HepG2 (cell line): Measurements from ENCODE around the gene FLAD1. TPM values are rescaled to one million over a fixed set of nuclear protein-coding genes. Genes with fewer than 3 reads are reported as not detected.

Experiments
- AGO1 ChIP-seq: fragments of 200-400 bp; formaldehyde crosslinking; IDR thresholded peaks from 2 replicates; pipeline ENCODE4 v1.6.1; 2017; ENCODE audit warnings: mild to moderate bottlenecking, low read depth, low read length, moderate library complexity; ENCODE audit not compliant: poor library complexity, severe bottlenecking
- CCAR2 ChIP-seq: fragments of 200-400 bp; formaldehyde crosslinking; optimal IDR thresholded peaks from 2 replicates; pipeline ENCODE3; 2018; ENCODE audit warnings: low read depth, mild to moderate bottlenecking, low read length, moderate library complexity
- DZIP1 ChIP-seq: sonication (generic); formaldehyde crosslinking; IDR thresholded peaks from 2 replicates; pipeline ENCODE4 v1.5.0; 2020; ENCODE audit warnings: mild to moderate bottlenecking, missing genetic modification reagents
- EEA1 ChIP-seq: sonication (generic); formaldehyde crosslinking; IDR thresholded peaks from 2 replicates; pipeline ENCODE4 v1.5.1; 2020; ENCODE audit warnings: mild to moderate bottlenecking, missing genetic modification reagents, borderline replicate concordance
- GABPA ChIP-seq, 2 experiments: IDR thresholded peaks; 2 replicates each; pipeline ENCODE4 v1.6.1; 2011 to 2016; ENCODE audit warnings: low read depth in 2 of 2, low read length in 1 of 2, missing biosample characterization in 1 of 2, missing genetic modification characterization in 1 of 2
- GABPB1 ChIP-seq: IDR thresholded peaks from 2 replicates; pipeline ENCODE4 v1.6.1; 2016; ENCODE audit warnings: mild to moderate bottlenecking, missing genetic modification reagents, moderate library complexity, missing compliant biosample characterization
- GMEB1 ChIP-seq: sonication (generic); formaldehyde crosslinking; IDR thresholded peaks from 2 replicates; pipeline ENCODE4 v1.5.1; 2020; ENCODE audit warnings: missing genetic modification reagents, mild to moderate bottlenecking, borderline replicate concordance
- KAT2B ChIP-seq: fragments of 150-350 bp; IDR thresholded peaks from 2 replicates; pipeline ENCODE4 v1.6.1; 2014; ENCODE audit warnings: low read depth, low read length, borderline replicate concordance
- NFIB ChIP-seq: sonication (generic); formaldehyde crosslinking; IDR thresholded peaks from 2 replicates; pipeline ENCODE4 v1.9.0; 2021; ENCODE audit warnings: missing genetic modification reagents, mild to moderate bottlenecking, borderline replicate concordance
- NR2F6 ChIP-seq, 2 experiments: IDR thresholded peaks; 2 replicates each; pipeline ENCODE4 v1.6.1; 2016; ENCODE audit warnings: antibody characterized with exemption in 1 of 2, mild to moderate bottlenecking in 1 of 2
- PHF21A ChIP-seq: sonication (generic); formaldehyde crosslinking; IDR thresholded peaks from 2 replicates; pipeline ENCODE4 v1.5.0; 2020; ENCODE audit warnings: mild to moderate bottlenecking, missing genetic modification reagents
- TFDP1 ChIP-seq: IDR thresholded peaks from 2 replicates; pipeline ENCODE4 v1.6.1; 2016; ENCODE audit warnings: missing compliant biosample characterization, missing genetic modification reagents, borderline replicate concordance
- TGIF2 ChIP-seq: IDR thresholded peaks from 2 replicates; pipeline ENCODE4 v1.6.1; 2016; ENCODE audit warnings: control low read depth, missing compliant biosample characterization
- ZEB1 ChIP-seq: IDR thresholded peaks from 2 replicates; pipeline ENCODE4 v1.6.1; 2012; ENCODE audit warnings: mild to moderate bottlenecking, low read depth, inconsistent platforms; ENCODE audit not compliant: insufficient replicate concordance
- ZFX ChIP-seq: sonication (generic); formaldehyde crosslinking; IDR thresholded peaks from 2 replicates; pipeline ENCODE4 v1.4.0; 2020; ENCODE audit warnings: mild to moderate bottlenecking, low read depth, missing genetic modification reagents, moderate library complexity
- ZNF180 ChIP-seq: sonication (generic); formaldehyde crosslinking; IDR thresholded peaks from 2 replicates; pipeline ENCODE4 v1.4.0; 2020; ENCODE audit warnings: low read depth, missing genetic modification reagents, borderline replicate concordance
- ZNF282 ChIP-seq: fragments of 450-650 bp; IDR thresholded peaks from 2 replicates; pipeline ENCODE4 v1.6.1; 2018; ENCODE audit not compliant: partially characterized antibody
- ZNF496 ChIP-seq: sonication (generic); formaldehyde crosslinking; IDR thresholded peaks from 2 replicates; pipeline ENCODE4 v1.8.1; 2023; ENCODE audit warnings: mild to moderate bottlenecking, moderate library complexity, missing genetic modification reagents; ENCODE audit not compliant: insufficient replicate concordance
- ZNF7 ChIP-seq: IDR thresholded peaks from 2 replicates; pipeline ENCODE4 v1.6.1; 2016; ENCODE audit warnings: missing biosample characterization, missing genetic modification reagents
- ZNF704 ChIP-seq: sonication (generic); formaldehyde crosslinking; IDR thresholded peaks from 2 replicates; pipeline ENCODE4 v1.8.1; 2023; ENCODE audit warnings: mild to moderate bottlenecking, inconsistent platforms, moderate library complexity, missing genetic modification reagents, borderline replicate concordance
- polyA plus RNA-seq, 8 experiments: library from polyadenylated mRNA; depleted of rRNA in 3 of 8; stranded (reverse) in 7 of 8; unstranded in 1 of 8; fragments of >200 nt; fragmentation: Illumina TruSeq in 4 of 8; extraction: Trizol in 4 of 8; gene quantifications; 2 replicates each; pipeline versions ENCODE4 v1.2.1 to v1.2.3, GENCODE V29; 2011 to 2016; ENCODE audit warnings: low read depth in 4 of 8, missing spikeins in 1 of 8, mixed read lengths in 1 of 8; ENCODE audit not compliant: insufficient read depth in 1 of 8
- total RNA-seq, 5 experiments: library from RNA; depleted of rRNA; stranded (reverse); fragments of >200 nt; fragmentation: Illumina TruSeq; extraction: Trizol; gene quantifications; 2 replicates each; pipeline ENCODE4 v1.2.3, GENCODE V29; 2016; ENCODE audit warnings: low read depth in 1 of 5

The FLAD1 gene
- total and polyA plus RNA-seq, 2 of the 13 experiments (the other 11 are each of a cell fraction or from before 2014, with no cell fraction given): 25.9 to 32.8 TPM

GRCh38 chr1:154970631-154971340 is 12.4 kb upstream of the FLAD1 start, which contains the start of gene SHC1 (continued):
- no peak for TF ChIP-seq TFDP1
- 0 out of 2 replicates have a peak, but pooled peaks have one; percentile 11 for TF ChIP-seq NR2F6 (IDR thresholded peaks at IDR 0.05)
- TF ChIP-seq NR2F6 (CRISPR knock-in tag; IDR thresholded peaks at IDR 0.05): no peak
- TF ChIP-seq ZNF704 (CRISPR knock-in tag): no peak
- no peak for TF ChIP-seq ZNF7 (CRISPR knock-in tag)
- no peak for TF ChIP-seq DZIP1 (CRISPR knock-in tag)
- no peak for TF ChIP-seq ZNF282
- TF ChIP-seq ZNF180 (CRISPR knock-in tag): no peak
- no peak; the same call in 1 of the 2 replicates for TF ChIP-seq PHF21A (CRISPR knock-in tag)
- peak; percentile 12; the same call in 1 of the 2 replicates for TF ChIP-seq GABPB1 (CRISPR knock-in tag)
- peak; percentile 31; the same call in 1 of the 2 replicates for TF ChIP-seq ZFX (CRISPR knock-in tag)
- no peak for TF ChIP-seq NFIB (CRISPR knock-in tag)
- no peak for TF ChIP-seq AGO1
- TF ChIP-seq CCAR2: peak; percentile 55
- no peak for TF ChIP-seq GMEB1
- TF ChIP-seq GABPA (IDR thresholded peaks at IDR 0.05; ENCODE audit: low read depth, low read length): no peak
- TF ChIP-seq GABPA (CRISPR knock-in tag; IDR thresholded peaks at IDR 0.05; ENCODE audit: low read depth): peak; percentile 46; the same call in 1 of the 2 replicates
- no peak for TF ChIP-seq KAT2B
- TF ChIP-seq EEA1: no peak
- no peak for TF ChIP-seq TGIF2
- no peak for TF ChIP-seq ZEB1
- TF ChIP-seq ZNF496 (CRISPR knock-in tag): no peak
